Measurements from ENCODE around the gene CAMK1D.

Gene CAMK1D

GRCh38 chr10:12393831-12394230 is 44.5 kb downstream of the CAMK1D start:
- Histone ChIP-seq H3K4me3 (no peak overlapping the region), H3K36me3 (no peaks in the 10 kb centered on the region), H3K4me1 (peaks cover 0 to 49% (median 30%) of the 10 kb centered on the region in 4 donors), H3K27me3 (no peaks in the 10 kb centered on the region), H3K9me3 (no peaks in the 10 kb centered on the region), H3K27ac (no peak overlapping the region)
- peak in 1 of 2 donors; percentile 53 for DNase-seq
- TF ChIP-seq CTCF (IDR thresholded peaks at IDR 0.05): no peak
- intact Hi-C loops (cut with DNase I; ENCODE audit: low total_unique reads): no loop called here

- Histone ChIP-seq H3K36me3 (no peaks in the 10 kb centered on the region), H3K27ac (no peak overlapping the region), H3K9me3 (no peaks in the 10 kb centered on the region), H3K4me1 (peaks cover 0 to 48% (median 24%) of the 10 kb centered on the region in 4 donors), H3K4me3 (no peak overlapping the region), H3K27me3 (no peaks in the 10 kb centered on the region)
- TF ChIP-seq CTCF (IDR thresholded peaks at IDR 0.05): no peak
- intact Hi-C loops (cut with DNase I; ENCODE audit: low total_unique reads): no loop called here
- DNase-seq: peak in 1 of 2 donors; percentile 43
These were observed 45.1 kb downstream of the CAMK1D start for GRCh38 chr10:12394241-12395033.

- H3K36me3 ChIP-seq: no peaks in the 10 kb centered on the region
- no peak overlapping the region for H3K4me3 ChIP-seq
- no peak overlapping the region for H3K27ac ChIP-seq
- intact Hi-C loops (cut with DNase I; ENCODE audit: low total_unique reads): no loop called here
- H3K27me3 ChIP-seq: no peaks in the 10 kb centered on the region
- no peaks in the 10 kb centered on the region for H3K9me3 ChIP-seq
- peak in 1 of 2 donors; percentile 58 for DNase-seq
- H3K4me1 ChIP-seq: peaks cover 0 to 31% (median 10%) of the 10 kb centered on the region in 4 donors
- TF ChIP-seq CTCF (IDR thresholded peaks at IDR 0.05): no peak
These were observed 46.7 kb downstream of the CAMK1D start for GRCh38 chr10:12396093-12396492.

GRCh38 chr10:12396567-12396966 is 47.2 kb downstream of the CAMK1D start:
- H3K36me3 ChIP-seq: no peaks in the 10 kb centered on the region
- TF ChIP-seq CTCF (IDR thresholded peaks at IDR 0.05): no peak
- no peaks in the 10 kb centered on the region for H3K27me3 ChIP-seq
- peak overlapping the region in 1 of 2 donors; percentile 25 for H3K27ac ChIP-seq
- peaks cover 0 to 26% (median 8%) of the 10 kb centered on the region in 4 donors for H3K4me1 ChIP-seq
- no peaks in the 10 kb centered on the region for H3K9me3 ChIP-seq
- intact Hi-C loops (cut with DNase I; ENCODE audit: low total_unique reads): no loop called here
- no peak overlapping the region for H3K4me3 ChIP-seq
- peak in 1 of 2 donors; percentile 60 for DNase-seq

- Histone ChIP-seq H3K27me3 (no peaks in the 10 kb centered on the region), H3K4me1 (peaks cover 0 to 25% (median 7%) of the 10 kb centered on the region in 4 donors), H3K9me3 (no peaks in the 10 kb centered on the region), H3K4me3 (no peak overlapping the region), H3K27ac (peak overlapping the region in 1 of 2 donors; percentile 25), H3K36me3 (no peaks in the 10 kb centered on the region)
- intact Hi-C loops (cut with DNase I; ENCODE audit: low total_unique reads): no loop called here
- TF ChIP-seq CTCF (IDR thresholded peaks at IDR 0.05): no peak
- no peak for DNase-seq
These were observed 48.0 kb downstream of the CAMK1D start for GRCh38 chr10:12397147-12397896.
